ENCODE data around the gene PLRG1.

DNA sequence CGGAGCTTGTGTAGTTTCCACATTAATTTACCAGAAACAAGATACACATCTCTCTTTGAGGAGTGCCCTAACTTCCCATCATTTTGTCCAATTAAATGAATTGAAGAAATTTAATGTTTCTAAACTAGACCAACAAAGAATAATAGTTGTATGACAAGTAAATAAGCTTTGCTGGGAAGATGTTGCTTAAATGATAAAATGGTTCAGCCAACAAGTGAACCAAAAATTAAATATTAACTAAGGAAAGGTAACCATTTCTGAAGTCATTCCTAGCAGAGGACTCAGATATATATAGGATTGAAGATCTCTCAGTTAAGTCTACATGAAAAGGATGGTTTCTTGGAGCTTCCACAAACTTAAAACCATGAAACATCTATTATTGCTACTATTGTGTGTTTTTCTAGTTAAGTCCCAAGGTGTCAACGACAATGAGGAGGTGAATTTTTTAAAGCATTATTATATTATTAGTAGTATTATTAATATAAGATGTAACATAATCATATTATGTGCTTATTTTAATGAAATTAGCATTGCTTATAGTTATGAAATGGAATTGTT, 12.6 kb upstream of the PLRG1 start, which contains the start of gene FGB:
- TF ChIP-seq POLR2A (IDR thresholded peaks at IDR 0.05) (no peak), CTCF (IDR thresholded peaks at IDR 0.05) (no peak)

Data from thyroid gland (tissue), 4 donors.